ENCODE data around the gene OLIG2.

The OLIG2 gene

DNA sequence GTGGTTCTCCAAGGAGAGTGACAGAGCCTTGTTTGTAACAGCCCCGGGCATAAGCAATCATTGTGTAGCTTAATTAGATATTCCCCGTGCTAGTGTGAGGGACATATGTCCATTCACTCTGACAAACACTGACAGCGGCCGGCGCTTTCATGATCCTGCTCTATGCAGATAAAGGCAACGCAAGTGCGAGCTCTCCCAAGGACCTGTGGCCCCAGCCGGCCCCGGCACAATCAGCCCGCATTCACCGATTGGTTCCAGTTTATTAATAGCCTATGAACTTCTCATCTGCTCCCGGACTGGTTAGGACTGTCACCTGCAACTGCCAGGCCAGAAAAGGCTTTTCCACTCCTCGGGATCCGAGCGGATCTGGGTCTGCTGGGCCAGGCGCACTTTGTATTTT is 26.2 kb downstream of the OLIG2 start (continued):
- no peak for TF ChIP-seq TOX (CRISPR knock-in tag; IDR thresholded peaks at IDR 0.05; ENCODE audit: borderline replicate concordance)

DNA sequence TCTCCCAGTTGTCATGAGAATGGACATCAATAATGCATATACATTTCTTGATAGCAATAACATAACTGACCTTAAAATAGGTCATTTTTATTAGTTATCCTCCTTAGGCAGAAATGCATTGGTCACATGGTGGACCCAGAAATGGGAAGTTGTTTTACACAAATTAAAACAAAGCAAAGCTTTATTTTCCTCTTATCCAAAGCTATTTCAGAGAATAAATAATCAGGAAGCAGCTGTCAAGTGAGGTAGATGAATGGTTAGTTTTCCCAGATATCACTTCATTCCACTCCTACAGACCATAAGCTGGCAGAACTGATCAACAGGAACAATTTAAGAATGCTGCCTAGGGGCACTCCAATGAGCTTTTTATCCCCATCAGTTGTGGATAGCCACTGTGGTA is 28.2 kb downstream of the OLIG2 start:
- no peak for ATAC-seq
- TF ChIP-seq SNAI2 (CRISPR knock-in tag; IDR thresholded peaks at IDR 0.05) (no peak), BACH2 (CRISPR knock-in tag; IDR thresholded peaks at IDR 0.05; ENCODE audit: borderline replicate concordance) (no peak), ZC3H10 (CRISPR knock-in tag; IDR thresholded peaks at IDR 0.05) (no peak), GLIS3 (CRISPR knock-in tag; IDR thresholded peaks at IDR 0.05) (no peak)
- TF ChIP-seq, protein P1, sequence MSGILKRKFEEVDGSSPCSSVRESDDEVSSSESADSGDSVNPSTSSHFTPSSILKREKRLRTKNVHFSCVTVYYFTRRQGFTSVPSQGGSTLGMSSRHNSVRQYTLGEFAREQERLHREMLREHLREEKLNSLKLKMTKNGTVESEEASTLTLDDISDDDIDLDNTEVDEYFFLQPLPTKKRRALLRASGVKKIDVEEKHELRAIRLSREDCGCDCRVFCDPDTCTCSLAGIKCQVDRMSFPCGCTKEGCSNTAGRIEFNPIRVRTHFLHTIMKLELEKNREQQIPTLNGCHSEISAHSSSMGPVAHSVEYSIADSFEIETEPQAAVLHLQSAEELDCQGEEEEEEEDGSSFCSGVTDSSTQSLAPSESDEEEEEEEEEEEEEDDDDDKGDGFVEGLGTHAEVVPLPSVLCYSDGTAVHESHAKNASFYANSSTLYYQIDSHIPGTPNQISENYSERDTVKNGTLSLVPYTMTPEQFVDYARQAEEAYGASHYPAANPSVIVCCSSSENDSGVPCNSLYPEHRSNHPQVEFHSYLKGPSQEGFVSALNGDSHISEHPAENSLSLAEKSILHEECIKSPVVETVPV (CRISPR knock-in tag; IDR thresholded peaks at IDR 0.05), result no peak

DNA sequence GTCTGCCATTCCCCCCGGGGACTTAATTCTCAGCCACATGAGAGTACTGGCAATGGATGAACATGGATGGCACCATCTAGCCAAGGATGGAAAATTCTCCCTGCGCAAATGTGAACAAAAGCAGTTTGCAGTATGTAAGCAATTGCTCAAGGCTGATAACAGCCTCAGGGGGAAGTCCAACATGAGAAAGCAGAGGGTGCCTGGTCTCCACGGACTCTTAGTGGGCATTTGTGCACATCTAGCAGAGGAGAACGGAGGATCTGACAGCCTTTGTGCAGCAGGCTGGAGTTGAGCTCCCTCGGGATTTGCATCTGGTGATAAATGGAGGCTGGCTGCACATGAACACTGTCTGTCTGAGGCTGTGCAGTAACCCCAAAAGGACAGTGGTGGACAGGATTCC is 30.3 kb downstream of the OLIG2 start:
- TF ChIP-seq, protein P2, sequence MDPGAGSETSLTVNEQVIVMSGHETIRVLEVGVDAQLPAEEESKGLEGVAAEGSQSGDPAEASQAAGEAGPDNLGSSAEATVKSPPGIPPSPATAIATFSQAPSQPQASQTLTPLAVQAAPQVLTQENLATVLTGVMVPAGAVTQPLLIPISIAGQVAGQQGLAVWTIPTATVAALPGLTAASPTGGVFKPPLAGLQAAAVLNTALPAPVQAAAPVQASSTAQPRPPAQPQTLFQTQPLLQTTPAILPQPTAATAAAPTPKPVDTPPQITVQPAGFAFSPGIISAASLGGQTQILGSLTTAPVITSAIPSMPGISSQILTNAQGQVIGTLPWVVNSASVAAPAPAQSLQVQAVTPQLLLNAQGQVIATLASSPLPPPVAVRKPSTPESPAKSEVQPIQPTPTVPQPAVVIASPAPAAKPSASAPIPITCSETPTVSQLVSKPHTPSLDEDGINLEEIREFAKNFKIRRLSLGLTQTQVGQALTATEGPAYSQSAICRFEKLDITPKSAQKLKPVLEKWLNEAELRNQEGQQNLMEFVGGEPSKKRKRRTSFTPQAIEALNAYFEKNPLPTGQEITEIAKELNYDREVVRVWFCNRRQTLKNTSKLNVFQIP (CRISPR knock-in tag; IDR thresholded peaks at IDR 0.05; ENCODE audit: borderline replicate concordance, low read depth), result no peak
- TF ChIP-seq ZC3H10 (CRISPR knock-in tag; IDR thresholded peaks at IDR 0.05) (no peak), BACH2 (CRISPR knock-in tag; IDR thresholded peaks at IDR 0.05; ENCODE audit: borderline replicate concordance) (no peak), TOX (CRISPR knock-in tag; IDR thresholded peaks at IDR 0.05; ENCODE audit: borderline replicate concordance) (no peak), GLIS3 (CRISPR knock-in tag; IDR thresholded peaks at IDR 0.05) (no peak), ARNTL (CRISPR knock-in tag; IDR thresholded peaks at IDR 0.05; ENCODE audit: borderline replicate concordance, low read depth) (no peak), ZFP30 (CRISPR knock-in tag; IDR thresholded peaks at IDR 0.05) (no peak), TCF4 (CRISPR knock-in tag; IDR thresholded peaks at IDR 0.05; ENCODE audit: borderline replicate concordance) (no peak), ZFP3 (CRISPR knock-in tag; IDR thresholded peaks at IDR 0.05) (no peak), SNAI2 (CRISPR knock-in tag; IDR thresholded peaks at IDR 0.05) (no peak), RARB (CRISPR knock-in tag; IDR thresholded peaks at IDR 0.05) (no peak), ESRRG (CRISPR knock-in tag; IDR thresholded peaks at IDR 0.05) (no peak), ZNF565 (CRISPR knock-in tag; conservative IDR thresholded peaks at IDR 0.05; ENCODE audit: low read depth) (no peak), ZNF8 (CRISPR knock-in tag; IDR thresholded peaks at IDR 0.05) (no peak), ISL1 (CRISPR knock-in tag; IDR thresholded peaks at IDR 0.05) (no peak), PPARA (CRISPR knock-in tag; IDR thresholded peaks at IDR 0.05; ENCODE audit: borderline replicate concordance) (no peak)
- TF ChIP-seq, protein P3, sequence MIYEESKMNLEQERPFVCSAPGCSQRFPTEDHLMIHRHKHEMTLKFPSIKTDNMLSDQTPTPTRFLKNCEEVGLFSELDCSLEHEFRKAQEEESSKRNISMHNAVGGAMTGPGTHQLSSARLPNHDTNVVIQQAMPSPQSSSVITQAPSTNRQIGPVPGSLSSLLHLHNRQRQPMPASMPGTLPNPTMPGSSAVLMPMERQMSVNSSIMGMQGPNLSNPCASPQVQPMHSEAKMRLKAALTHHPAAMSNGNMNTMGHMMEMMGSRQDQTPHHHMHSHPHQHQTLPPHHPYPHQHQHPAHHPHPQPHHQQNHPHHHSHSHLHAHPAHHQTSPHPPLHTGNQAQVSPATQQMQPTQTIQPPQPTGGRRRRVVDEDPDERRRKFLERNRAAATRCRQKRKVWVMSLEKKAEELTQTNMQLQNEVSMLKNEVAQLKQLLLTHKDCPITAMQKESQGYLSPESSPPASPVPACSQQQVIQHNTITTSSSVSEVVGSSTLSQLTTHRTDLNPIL (CRISPR knock-in tag; IDR thresholded peaks at IDR 0.05; ENCODE audit: low read depth), result no peak
- TF ChIP-seq, protein P4, sequence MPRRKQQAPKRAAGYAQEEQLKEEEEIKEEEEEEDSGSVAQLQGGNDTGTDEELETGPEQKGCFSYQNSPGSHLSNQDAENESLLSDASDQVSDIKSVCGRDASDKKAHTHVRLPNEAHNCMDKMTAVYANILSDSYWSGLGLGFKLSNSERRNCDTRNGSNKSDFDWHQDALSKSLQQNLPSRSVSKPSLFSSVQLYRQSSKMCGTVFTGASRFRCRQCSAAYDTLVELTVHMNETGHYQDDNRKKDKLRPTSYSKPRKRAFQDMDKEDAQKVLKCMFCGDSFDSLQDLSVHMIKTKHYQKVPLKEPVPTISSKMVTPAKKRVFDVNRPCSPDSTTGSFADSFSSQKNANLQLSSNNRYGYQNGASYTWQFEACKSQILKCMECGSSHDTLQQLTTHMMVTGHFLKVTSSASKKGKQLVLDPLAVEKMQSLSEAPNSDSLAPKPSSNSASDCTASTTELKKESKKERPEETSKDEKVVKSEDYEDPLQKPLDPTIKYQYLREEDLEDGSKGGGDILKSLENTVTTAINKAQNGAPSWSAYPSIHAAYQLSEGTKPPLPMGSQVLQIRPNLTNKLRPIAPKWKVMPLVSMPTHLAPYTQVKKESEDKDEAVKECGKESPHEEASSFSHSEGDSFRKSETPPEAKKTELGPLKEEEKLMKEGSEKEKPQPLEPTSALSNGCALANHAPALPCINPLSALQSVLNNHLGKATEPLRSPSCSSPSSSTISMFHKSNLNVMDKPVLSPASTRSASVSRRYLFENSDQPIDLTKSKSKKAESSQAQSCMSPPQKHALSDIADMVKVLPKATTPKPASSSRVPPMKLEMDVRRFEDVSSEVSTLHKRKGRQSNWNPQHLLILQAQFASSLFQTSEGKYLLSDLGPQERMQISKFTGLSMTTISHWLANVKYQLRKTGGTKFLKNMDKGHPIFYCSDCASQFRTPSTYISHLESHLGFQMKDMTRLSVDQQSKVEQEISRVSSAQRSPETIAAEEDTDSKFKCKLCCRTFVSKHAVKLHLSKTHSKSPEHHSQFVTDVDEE (CRISPR knock-in tag; IDR thresholded peaks at IDR 0.05), result no peak
- TF ChIP-seq, protein P5, sequence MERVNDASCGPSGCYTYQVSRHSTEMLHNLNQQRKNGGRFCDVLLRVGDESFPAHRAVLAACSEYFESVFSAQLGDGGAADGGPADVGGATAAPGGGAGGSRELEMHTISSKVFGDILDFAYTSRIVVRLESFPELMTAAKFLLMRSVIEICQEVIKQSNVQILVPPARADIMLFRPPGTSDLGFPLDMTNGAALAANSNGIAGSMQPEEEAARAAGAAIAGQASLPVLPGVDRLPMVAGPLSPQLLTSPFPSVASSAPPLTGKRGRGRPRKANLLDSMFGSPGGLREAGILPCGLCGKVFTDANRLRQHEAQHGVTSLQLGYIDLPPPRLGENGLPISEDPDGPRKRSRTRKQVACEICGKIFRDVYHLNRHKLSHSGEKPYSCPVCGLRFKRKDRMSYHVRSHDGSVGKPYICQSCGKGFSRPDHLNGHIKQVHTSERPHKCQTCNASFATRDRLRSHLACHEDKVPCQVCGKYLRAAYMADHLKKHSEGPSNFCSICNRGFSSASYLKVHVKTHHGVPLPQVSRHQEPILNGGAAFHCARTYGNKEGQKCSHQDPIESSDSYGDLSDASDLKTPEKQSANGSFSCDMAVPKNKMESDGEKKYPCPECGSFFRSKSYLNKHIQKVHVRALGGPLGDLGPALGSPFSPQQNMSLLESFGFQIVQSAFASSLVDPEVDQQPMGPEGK (CRISPR knock-in tag; IDR thresholded peaks at IDR 0.05; ENCODE audit: borderline replicate concordance), result no peak
- no peak for ATAC-seq
